Ammon's horn (tissue), 1 donor: ENCODE data around the gene ITGBL1.

Source experiments
- DNase-seq: peaks from one replicate; pipeline ENCODE4 v3.0.0-alpha.2; 2016; ENCODE audit warnings: low spot score

Gene ITGBL1

GRCh38 chr13:101698400-101698799 is 245.9 kb downstream of the ITGBL1 start:
- no peak for DNase-seq

- peak; percentile 36 for DNase-seq
Measured at GRCh38 chr13:101700598-101700997, 248.1 kb downstream of the ITGBL1 start.

DNA sequence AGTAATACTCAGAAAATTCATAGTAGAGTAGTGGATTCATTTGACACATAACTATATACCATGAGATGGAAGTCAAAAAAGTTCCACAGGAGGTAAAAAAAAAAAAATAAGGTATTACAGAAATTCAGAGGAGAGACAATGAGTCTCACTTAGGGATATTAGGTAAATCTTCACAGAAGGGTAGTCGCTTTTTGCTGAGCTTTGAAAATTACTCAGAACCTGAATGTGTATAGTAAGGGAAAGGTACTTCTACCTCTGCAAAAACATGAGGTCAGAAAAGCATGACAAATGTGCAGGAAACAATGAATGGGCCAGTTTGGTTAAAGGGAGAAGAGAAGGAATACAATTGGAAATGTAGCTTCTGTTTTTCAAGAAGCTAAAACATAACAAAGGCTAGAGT is 250.6 kb downstream of the ITGBL1 start:
- DNase-seq = no peak

GRCh38 chr13:101703838-101704237 is 251.4 kb downstream of the ITGBL1 start:
- DNase-seq = no peak

- peak; percentile 33 for DNase-seq
Measured at GRCh38 chr13:101706651-101707050, 254.2 kb downstream of the ITGBL1 start.

DNA sequence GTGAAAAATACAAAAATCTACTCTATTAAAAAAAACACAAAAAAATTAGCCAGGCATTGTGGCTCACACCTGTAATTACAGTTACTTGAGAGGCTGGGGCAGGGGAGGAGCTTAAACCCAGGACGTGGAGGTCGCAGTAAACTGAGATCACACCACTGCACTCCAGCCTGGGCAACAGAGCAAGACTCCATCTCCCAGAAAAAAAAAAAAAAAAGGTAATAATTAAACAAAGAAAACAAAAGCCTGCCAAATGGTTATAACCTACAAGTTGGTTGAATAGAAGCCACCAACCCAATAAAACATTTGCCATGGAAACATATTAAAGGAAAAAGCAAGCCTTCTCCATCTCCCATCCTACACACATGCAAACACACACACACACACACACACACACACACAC is 255.2 kb downstream of the ITGBL1 start:
- no peak for DNase-seq

- no peak for DNase-seq
Measured at GRCh38 chr13:101708115-101708514, 255.6 kb downstream of the ITGBL1 start.

- no peak for DNase-seq
Measured at GRCh38 chr13:101709952-101710351, 257.5 kb downstream of the ITGBL1 start.

GRCh38 chr13:101711307-101712025 is 259.0 kb downstream of the ITGBL1 start:
- DNase-seq = no peak

DNA sequence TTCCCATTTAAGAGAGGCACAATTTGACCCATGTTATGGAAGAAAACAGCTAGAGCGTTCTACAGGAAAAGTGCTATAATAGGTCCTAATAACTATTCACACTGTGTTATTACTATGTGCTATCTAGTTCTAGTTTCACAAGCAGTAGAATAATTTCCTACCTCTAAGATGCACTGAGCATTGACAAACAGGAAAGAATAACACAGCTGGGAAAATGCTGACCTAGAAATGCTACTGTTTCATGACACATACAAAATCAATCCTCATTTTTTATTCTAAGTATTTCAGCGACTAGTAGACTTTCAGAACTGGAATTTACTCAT is 259.5 kb downstream of the ITGBL1 start:
- no peak for DNase-seq

- DNase-seq = no peak
Measured at GRCh38 chr13:101714195-101714594, 261.7 kb downstream of the ITGBL1 start.

- no peak for DNase-seq
Measured at GRCh38 chr13:101717353-101717752, 264.9 kb downstream of the ITGBL1 start.

GRCh38 chr13:101718496-101718895 is 266.0 kb downstream of the ITGBL1 start:
- DNase-seq = no peak

DNA sequence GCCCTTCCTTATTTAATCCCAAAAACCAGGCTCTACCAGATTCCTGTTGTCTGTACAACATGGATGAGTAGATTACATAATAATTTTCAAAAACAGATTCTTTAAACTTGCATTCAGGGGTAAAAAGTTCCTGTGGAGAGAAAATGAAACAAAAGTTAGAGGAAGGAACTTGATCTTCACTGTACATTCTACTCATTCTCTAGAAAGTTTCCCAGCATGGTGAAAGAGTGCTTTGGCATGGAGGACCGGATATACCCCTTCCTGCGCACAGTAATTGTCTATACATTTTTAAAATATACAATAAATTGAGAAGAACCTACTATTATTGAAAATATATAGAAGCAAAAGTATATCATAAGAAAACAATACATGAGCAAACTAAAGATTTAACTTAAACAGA is 274.2 kb downstream of the ITGBL1 start:
- DNase-seq = no peak

- DNase-seq = no peak
Measured at GRCh38 chr13:101727118-101727517, 274.6 kb downstream of the ITGBL1 start.

DNA sequence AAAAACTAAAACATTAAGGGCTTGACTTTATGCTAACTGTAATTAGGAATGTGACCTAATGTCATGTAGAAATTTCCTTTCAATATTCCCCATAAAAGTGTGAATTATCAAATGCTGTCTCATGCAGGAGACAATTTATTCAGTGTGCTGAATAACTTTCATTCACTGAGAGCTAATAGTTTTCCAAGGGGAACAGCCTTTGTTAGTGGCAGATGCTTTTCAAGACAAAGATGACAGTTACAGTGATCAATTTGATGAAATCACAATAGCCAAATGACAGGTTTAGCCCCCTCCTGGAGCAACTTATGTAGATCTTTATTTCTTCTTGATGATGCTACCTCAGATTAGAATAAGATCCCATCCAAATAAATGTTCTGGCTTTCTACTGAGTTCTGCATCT is 275.5 kb downstream of the ITGBL1 start:
- DNase-seq = no peak

DNA sequence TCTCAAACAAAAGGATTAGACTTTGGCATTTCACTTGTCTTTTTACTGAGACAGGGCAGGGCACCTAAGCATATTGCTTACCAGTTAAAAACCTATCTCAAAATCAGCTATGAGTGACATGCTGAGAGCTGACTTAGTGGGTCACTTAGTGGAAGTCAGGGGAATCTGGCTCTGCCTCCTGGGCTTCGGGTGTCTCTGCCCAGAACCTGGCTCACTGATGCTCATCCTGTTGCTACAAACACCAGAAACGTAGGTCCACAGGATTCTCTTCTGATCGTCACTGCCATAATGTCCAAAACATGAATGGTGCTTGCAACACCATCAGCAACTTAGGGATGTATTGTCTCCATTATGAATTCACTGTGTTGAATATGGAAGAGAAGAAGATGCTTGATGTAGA is 276.1 kb downstream of the ITGBL1 start:
- no peak for DNase-seq

- no peak for DNase-seq
Measured at GRCh38 chr13:101730420-101731000, 278.0 kb downstream of the ITGBL1 start.

DNA sequence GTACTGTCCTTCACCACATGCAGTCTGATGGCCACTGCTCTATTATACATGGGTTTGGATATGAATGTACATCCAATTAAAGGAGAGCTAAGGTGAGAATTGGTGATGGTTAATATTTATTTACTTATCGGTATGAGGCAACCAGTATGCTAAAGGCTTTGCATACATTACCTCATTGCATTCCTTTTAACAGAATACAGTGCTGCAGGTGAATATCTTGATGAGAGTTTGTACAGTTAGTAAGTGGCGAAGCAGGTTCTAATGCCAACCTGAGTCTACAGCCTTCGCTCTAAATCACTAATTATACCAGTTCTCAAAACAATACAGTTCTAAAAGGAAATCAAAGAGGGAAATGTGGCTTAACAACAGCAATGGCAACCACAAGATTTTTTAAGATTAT is 284.1 kb downstream of the ITGBL1 start:
- DNase-seq = no peak

DNA sequence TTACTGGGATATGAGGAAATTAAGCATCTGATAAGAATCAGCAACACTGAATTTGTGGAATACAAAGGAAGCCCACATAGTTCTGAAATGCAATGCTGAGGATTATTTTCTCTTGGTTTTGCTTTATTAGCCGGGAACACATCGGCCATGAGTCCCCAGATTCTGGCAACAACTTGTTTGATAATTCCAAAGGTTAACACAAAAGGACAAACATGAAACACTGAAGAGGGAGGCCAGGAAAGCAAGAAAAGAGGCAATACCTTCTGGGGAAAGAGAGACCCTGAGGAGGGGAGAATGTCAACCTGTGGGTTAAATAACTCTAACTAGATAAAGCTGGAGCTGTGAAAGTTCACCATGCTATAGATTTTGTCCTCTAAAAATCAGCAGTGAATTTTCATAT is 285.9 kb downstream of the ITGBL1 start:
- DNase-seq = no peak

DNA sequence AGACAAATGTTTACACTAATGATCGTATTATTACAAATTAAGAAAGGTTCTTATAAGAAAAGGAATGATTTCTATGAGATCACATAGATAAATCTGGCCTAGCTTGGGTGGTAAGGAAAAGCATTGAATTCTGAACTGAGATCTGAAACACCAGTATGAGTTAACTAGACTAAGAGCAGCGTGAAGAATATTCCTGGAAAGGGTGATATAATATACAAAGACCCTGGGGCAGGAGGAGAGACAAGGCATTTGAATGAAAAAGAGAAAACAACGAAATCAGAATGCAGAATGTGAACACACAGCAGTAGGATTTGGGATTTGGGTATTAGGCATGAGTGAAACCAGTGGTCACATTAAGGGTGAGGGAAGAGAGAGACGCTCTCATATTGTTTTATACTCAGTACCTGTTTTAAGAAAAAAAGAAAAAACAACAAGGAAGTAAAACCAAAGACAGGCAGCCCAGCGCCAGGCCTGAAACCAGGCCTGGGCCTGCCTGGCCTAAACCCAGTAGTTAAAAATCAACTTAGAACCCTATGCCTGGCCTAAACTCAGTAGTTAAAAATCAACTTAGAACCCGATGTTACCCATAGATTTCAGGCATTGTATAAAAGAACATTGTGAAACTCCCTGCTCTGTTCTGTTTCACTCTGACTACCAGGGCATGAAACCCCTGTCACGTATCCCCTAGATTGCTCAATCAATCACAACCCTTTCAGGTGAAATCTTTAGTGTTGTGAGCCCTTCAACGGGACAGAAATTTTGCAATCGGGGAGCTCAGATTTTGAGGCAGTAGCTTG is 287.1 kb downstream of the ITGBL1 start:
- no peak for DNase-seq

- DNase-seq = no peak
Measured at GRCh38 chr13:101746513-101746912, 294.0 kb downstream of the ITGBL1 start.

DNA sequence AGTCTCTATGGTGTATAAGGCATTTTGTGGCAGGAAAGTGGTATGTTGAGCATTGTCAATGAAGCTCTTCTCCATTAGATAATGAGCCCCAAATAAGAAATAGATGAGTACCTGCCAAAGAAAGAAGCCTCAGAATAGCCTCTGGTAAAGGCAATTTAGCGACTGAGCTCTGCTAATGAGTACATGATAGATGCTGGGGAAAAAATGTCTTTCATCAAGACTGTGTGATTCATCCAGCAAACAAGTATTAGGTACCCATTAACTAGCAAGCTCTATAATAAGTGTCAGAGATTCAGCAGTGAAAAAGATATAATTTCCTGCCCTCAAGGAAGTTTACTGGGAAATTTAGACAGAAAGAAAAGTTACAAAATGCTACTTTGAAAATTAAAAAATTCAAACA is 294.6 kb downstream of the ITGBL1 start:
- no peak for DNase-seq
